Measurements from ENCODE around the gene C2CD5. TPM values are rescaled to one million over a fixed set of nuclear protein-coding genes. Genes with fewer than 3 reads are reported as not detected.
"Not testable (repeated sequence)": the region's sequence is repeated elsewhere in the genome, so short reads cannot be mapped to it uniquely, and the experiment has no call there.

Gene C2CD5
- total RNA-seq, 2 donors from 2014 or later: 26.7 to 34.3 TPM

GRCh38 chr12:22500100-22500499 lies 44.2 kb downstream of the C2CD5 start:
- Mint-ChIP-seq H3K36me3 (no peaks in the 10 kb centered on the region), H3K27ac (no peak overlapping the region), H3K9me3 (no peaks in the 10 kb centered on the region)
- no peak for ATAC-seq
- DNase-seq (ENCODE audit: low spot score in 2 of 2): no peak

DNA sequence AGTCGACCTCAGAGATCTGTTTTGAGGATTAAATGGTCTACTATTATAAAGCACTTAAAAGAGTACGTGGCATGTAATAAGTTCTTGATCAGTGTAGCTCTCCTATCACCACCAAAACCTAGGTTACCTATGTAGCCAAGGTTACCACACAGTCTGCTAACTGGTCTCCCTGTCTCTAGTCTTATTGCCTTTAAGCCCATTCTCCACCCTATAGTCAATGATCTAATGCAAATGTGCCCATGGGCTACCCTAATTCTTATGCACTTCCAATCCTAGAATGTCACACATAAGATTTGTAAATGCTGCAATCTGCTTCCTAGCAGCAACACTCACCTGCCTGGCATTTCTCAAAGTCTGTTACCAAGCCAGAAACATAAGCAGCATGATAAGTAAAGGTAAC lies 44.9 kb downstream of the C2CD5 start:
- Mint-ChIP-seq H3K9me3 (no peaks in the 10 kb centered on the region), H3K36me3 (no peaks in the 10 kb centered on the region), H3K27ac (no peak overlapping the region)

GRCh38 chr12:22494319-22494718 lies 50.0 kb downstream of the C2CD5 start:
- ATAC-seq (no peak), DNase-seq (ENCODE audit: low spot score in 2 of 2) (no peak)
- peaks cover 6 to 11% of the 10 kb centered on the region in 2 donors for H3K36me3 Mint-ChIP-seq
- no peak overlapping the region for H3K27ac Mint-ChIP-seq
- H3K9me3 Mint-ChIP-seq: no peaks in the 10 kb centered on the region

More for the DNA sequence above, 44.9 kb downstream of the C2CD5 start:
- no peak for DNase-seq (ENCODE audit: low spot score in 2 of 2)
- no peak for ATAC-seq

- ATAC-seq (no peak), DNase-seq (ENCODE audit: low spot score in 2 of 2) (no peak)
- H3K9me3 Mint-ChIP-seq: no peaks in the 10 kb centered on the region
- peaks cover 14 to 23% of the 10 kb centered on the region in 2 donors for H3K36me3 Mint-ChIP-seq
- no peak overlapping the region for H3K27ac Mint-ChIP-seq
Observed at GRCh38 chr12:22491034-22491433, 53.3 kb downstream of the C2CD5 start.

DNA sequence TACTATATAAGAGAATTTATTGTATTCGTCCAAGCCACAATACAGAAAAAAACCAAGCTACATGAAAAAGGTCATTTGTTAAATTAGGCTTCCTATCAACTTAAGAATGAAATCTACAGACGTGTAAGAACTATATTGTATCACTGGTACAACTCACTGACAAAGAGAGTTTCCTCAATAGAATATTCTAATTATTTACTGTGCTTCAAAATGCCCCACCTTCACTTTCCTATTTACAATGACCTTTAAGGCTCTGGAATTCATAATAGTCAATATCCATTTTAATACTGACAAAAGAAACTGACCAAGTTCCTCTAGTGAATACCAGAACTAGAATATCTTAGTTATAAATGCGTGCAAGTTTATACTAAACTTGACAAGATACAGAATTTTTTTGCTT lies 55.9 kb downstream of the C2CD5 start:
- no peak for ATAC-seq
- H3K27ac Mint-ChIP-seq: no peak overlapping the region
- no peaks in the 10 kb centered on the region for H3K9me3 Mint-ChIP-seq
- DNase-seq (ENCODE audit: low spot score in 2 of 2): no peak
- H3K36me3 Mint-ChIP-seq: peaks cover 14 to 29% of the 10 kb centered on the region in 2 donors

GRCh38 chr12:22487683-22488082 lies 56.7 kb downstream of the C2CD5 start:
- not testable (repeated sequence) for ATAC-seq; H3K9me3 Mint-ChIP-seq; H3K27ac Mint-ChIP-seq; DNase-seq (ENCODE audit: low spot score in 2 of 2)
- H3K36me3 Mint-ChIP-seq: peaks cover 14 to 29% of the 10 kb centered on the region in 2 donors

- no peak overlapping the region for H3K27ac Mint-ChIP-seq
- H3K36me3 Mint-ChIP-seq: peaks cover 5 to 6% of the 10 kb centered on the region in 2 donors
- H3K9me3 Mint-ChIP-seq: no peaks in the 10 kb centered on the region
- ATAC-seq (no peak), DNase-seq (ENCODE audit: low spot score in 2 of 2) (no peak)
Observed at GRCh38 chr12:22481547-22482104, 62.7 kb downstream of the C2CD5 start.

DNA sequence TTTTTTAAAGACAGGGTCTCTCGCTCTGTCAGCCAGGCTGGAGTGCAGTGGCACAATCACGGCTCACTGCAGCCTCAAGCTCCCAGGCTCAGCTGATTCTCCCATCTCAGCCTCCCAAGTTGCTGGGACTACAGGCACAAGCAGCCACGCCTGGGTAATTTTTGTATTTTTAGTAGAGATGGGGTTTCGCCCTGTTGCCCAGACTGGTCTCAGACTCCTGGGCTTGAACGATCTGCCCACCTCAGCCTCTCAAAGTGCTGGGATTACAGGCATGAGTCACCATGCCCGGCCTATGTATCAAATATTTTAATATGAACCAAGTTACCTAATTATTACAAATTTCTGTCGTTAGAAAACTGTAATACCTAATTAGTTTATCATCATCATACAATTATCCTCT lies 63.5 kb downstream of the C2CD5 start:
- DNase-seq (ENCODE audit: low spot score in 2 of 2); H3K9me3 Mint-ChIP-seq; H3K27ac Mint-ChIP-seq; ATAC-seq; H3K36me3 Mint-ChIP-seq: not testable (repeated sequence)

DNA sequence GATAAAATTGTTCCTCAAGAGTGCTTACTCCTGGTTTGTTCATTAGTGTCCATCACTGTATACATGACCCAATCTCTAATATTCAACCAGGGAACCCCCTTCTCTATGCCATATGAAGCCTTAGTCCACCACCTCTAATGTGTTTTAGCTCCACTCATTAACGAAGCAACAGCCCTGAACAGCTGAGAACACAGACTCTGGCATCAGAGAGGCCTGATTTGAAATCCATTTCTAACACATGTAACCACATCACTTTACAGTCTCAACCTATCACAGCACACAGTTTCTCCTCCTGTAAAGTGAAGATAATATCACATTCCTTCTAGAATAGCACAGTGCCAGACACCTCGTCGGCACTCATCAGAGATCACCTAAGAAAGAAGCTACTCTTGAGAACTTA lies 64.3 kb downstream of the C2CD5 start:
- Mint-ChIP-seq H3K36me3 (peaks cover 5 to 6% of the 10 kb centered on the region in 2 donors), H3K9me3 (no peaks in the 10 kb centered on the region), H3K27ac (no peak overlapping the region)
- DNase-seq (ENCODE audit: low spot score in 2 of 2) (no peak), ATAC-seq (peak in 1 of 2 donors; percentile 18)

DNA sequence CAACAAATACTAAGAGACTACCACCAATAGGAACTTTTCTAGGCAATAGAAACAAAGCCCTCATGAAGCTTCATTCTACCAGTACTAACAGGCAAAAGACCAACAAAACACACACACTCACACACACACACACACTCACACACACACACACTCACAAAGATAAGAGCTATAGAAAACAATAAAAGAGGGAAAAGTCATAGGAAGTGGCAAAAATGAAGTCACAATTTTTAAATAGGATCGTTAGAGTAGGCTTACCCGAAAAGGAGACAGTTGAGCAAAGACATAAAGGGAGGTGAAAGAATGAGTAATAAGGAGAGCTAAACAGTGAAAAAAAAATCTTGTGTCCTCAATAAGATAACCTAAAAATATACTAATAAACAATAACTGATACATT lies 66.5 kb downstream of the C2CD5 start:
- peak overlapping the region; percentile 15 to 29 for H3K27ac Mint-ChIP-seq
- peak; percentile 20 to 53 for ATAC-seq
- H3K9me3 Mint-ChIP-seq: no peaks in the 10 kb centered on the region
- no peak for DNase-seq (ENCODE audit: low spot score in 2 of 2)
- H3K36me3 Mint-ChIP-seq: peaks cover 5 to 7% of the 10 kb centered on the region in 2 donors

- DNase-seq (ENCODE audit: low spot score in 2 of 2): no peak
- Mint-ChIP-seq H3K9me3 (no peaks in the 10 kb centered on the region), H3K36me3 (peaks cover 5 to 7% of the 10 kb centered on the region in 2 donors), H3K27ac (peak overlapping the region; percentile 15 to 29)
- no peak for ATAC-seq
Observed at GRCh38 chr12:22477166-22477893, 67.0 kb downstream of the C2CD5 start.

- no peak for ATAC-seq
- H3K27ac Mint-ChIP-seq: no peak overlapping the region
- H3K9me3 Mint-ChIP-seq: no peaks in the 10 kb centered on the region
- no peak for DNase-seq (ENCODE audit: low spot score in 2 of 2)
- H3K36me3 Mint-ChIP-seq: peaks cover 5 to 7% of the 10 kb centered on the region in 2 donors
Observed at GRCh38 chr12:22476133-22476532, 68.2 kb downstream of the C2CD5 start.

DNA sequence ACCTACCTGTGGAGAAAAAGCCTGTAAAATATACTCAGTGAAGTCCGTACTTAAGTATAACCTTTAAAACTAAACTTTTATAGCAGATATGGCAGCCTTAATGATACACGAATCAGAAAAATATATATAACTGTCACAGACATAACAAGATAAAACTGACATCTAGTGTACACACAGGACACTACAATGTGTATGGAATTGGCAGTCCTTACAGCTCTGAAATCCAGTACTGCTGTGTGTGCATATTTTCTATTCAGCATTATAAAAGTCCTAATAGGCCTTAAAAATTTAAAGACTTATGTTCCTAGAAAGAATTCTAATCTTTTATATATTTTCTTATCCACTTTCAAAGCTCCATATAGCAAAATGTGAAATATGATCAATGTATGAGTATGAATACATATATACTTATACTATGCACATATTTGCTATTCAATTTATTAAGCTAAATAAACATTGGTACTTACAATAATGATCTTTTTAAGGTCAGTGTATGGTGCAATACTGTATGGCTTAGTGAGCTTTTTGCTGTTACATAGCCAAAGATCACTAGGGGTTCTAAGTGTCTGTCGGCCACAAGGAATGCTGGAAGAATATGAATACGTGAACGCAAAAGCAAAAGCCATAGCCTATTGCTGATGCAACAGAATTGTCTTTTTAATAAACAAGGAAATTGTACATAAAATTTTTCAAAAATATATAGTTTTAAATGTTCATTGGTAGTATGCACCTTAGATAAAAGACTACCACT lies 69.2 kb downstream of the C2CD5 start:
- H3K36me3 Mint-ChIP-seq: peaks cover 6 to 10% of the 10 kb centered on the region in 2 donors
- ATAC-seq (no peak), DNase-seq (ENCODE audit: low spot score in 2 of 2) (no peak)
- H3K27ac Mint-ChIP-seq: no peak overlapping the region
- no peaks in the 10 kb centered on the region for H3K9me3 Mint-ChIP-seq

DNA sequence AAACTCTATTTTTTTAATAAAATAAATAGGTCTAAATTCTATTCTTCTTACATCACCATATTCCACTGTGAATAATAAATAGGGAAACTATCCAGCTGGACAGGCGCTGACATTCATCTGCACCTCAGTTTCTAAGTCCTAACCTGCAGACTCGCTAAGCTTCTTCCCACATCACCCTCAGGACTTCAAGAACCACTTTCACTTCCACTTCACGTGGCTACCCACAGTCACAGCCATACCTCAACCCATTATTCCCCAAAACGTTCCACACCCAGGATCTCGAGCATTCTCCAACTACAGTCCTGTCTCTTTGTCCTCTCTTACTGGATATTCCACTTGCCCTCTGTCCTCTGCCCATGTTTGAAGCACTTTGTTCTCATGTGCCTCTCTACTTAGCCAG lies 71.1 kb downstream of the C2CD5 start:
- DNase-seq (ENCODE audit: low spot score in 2 of 2) (no peak), ATAC-seq (no peak)
- Mint-ChIP-seq H3K9me3 (no peaks in the 10 kb centered on the region), H3K27ac (peak overlapping the region in 1 of 2 donors; percentile 2), H3K36me3 (peaks cover 11 to 18% of the 10 kb centered on the region in 2 donors)

DNA sequence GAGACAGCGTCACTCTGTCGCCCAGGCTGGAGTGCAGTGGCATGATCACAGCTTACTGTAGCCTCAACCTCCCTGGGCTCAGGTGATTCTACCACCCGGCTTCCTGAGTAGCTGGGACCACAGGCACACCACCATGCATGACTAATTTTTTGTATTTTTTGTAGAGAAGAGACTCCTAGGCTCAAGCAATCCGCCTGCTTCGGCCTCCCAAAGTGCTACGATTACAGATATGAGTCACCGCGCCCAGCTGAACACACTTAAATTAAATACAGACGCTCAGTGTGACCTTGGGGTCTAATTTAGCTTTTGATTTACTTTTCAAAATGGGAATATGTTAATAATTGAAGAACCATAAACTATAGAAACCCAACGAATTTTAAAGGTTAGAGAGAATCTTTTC lies 77.2 kb downstream of the C2CD5 start:
- DNase-seq (ENCODE audit: low spot score in 2 of 2) (no peak), ATAC-seq (no peak)
- Mint-ChIP-seq H3K36me3 (peaks cover 6 to 11% of the 10 kb centered on the region in 2 donors), H3K9me3 (no peaks in the 10 kb centered on the region), H3K27ac (no peak overlapping the region)

DNA sequence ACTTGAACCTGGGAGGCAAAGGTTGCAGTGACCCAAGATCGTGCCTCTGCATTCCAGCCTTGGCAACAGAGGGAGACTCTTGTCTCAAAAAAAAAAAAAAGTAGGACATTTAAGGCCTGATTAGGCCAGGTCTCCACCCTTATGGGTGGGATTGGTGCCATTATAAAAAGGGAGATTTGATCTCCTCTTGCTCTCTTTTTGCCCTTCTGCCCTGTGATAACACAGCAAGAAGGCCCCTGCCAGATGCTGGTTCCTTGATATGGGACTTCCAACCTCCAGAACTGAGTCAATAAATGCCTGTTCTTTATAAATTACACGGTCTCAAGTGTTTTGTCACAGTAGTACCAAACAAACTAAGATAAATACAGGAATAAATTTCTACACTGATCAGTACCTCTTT lies 81.0 kb downstream of the C2CD5 start:
- DNase-seq (ENCODE audit: low spot score in 2 of 2) (no peak), ATAC-seq (no peak)
- Mint-ChIP-seq H3K36me3 (no peaks in the 10 kb centered on the region), H3K9me3 (no peaks in the 10 kb centered on the region), H3K27ac (no peak overlapping the region)

DNA sequence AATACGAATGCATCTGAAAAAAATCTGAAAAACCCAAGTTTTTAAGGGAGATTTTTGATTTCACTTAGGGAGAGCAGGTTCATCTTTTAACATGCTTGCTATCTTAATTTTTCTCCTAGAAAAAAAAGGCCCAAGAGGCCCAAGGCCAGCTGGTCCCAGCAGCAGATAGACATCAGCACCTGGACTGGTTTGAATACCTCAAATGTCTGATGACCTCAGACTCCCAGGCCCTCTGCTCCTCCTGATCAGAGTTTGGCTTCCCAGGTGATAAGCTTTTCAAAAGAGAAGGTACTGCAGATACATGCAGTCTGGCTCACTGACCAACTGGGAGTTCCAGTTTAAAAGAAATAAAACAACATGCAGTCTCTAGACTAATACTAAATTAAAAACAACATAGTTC lies 82.6 kb downstream of the C2CD5 start:
- H3K27ac Mint-ChIP-seq: no peak overlapping the region
- ATAC-seq (no peak), DNase-seq (ENCODE audit: low spot score in 2 of 2) (no peak)
- no peaks in the 10 kb centered on the region for H3K9me3 Mint-ChIP-seq
- no peaks in the 10 kb centered on the region for H3K36me3 Mint-ChIP-seq
